Renal cortex interstitium (tissue), 11 donors: ENCODE data around the gene IFT43. TPM values are rescaled to one million over a fixed set of nuclear protein-coding genes. Genes with fewer than 3 reads are reported as not detected.
"Not testable (repeated sequence)": the region's sequence is repeated elsewhere in the genome, so short reads cannot be mapped to it uniquely, and the experiment has no call there.

ENCODE experiments used
- DNase-seq, 11 donors: peaks; one replicate each; pipeline ENCODE4 v3.0.0-alpha.2; 2013; ENCODE audit warnings: low read depth in 9 of 11, low spot score in 4 of 11; ENCODE audit errors: extremely low read depth in 1 of 11
- polyA plus RNA-seq, 3 donors: library from polyadenylated mRNA; unstranded; fragments of 120-200 nt; gene quantifications; one replicate each; pipeline ENCODE4 v1.2.1, GENCODE V29; 2013; ENCODE audit not compliant: insufficient read length in 3 of 3

The IFT43 gene
- polyA plus RNA-seq, 3 donors: 42.4 to 50.6 (median 46.4) TPM

DNA sequence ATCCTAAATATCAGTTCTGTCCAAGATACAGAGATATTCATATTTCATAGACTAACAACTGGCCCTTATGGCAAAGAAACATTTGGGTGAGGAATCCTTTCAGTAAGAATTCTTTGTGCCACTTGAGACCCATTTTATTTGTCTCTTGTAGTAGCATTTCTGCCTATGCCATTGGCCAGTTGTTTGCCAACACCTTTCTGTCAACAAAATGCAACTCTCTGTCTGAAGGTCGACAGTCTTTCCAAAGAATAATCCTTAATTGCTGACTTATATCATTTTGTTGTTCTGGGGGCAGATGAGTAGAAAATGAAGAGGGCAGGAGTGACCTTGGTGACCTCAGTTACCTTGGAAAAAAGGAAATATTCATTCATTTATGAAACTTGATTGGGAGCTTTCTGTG is 10.9 kb downstream of the IFT43 start:
- no peak for DNase-seq

DNA sequence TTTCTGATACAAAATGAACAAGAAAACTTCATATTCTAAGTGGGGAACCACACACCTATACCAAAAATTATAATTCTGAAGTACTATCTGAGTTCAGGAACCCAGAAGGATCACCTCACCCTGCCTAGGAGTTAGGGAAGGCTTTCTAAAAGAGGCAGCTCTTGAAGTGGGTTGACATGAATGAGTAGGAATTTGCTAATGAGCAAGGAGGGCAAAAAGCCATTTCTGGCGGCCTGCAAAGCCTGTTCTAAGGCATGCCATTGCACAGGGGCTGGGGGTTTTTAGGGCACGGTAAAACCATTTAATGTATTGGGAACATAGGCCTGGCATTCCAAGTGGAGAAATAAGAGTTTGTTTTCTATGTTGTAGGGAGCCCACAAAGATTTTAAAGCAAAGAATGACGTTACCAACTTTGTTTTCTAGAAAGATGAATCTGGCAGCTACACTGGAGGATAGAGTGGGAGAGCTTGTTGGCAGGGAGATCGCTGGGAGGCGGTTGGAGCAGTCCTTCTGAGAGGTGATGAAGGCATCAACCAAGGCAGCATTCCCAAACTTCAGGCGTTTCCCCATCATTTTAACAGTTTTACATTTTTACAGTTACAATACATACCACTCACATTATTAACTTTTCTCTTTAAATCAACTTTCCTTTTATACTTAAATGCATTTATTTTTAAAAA is 14.1 kb downstream of the IFT43 start:
- no peak for DNase-seq

DNA sequence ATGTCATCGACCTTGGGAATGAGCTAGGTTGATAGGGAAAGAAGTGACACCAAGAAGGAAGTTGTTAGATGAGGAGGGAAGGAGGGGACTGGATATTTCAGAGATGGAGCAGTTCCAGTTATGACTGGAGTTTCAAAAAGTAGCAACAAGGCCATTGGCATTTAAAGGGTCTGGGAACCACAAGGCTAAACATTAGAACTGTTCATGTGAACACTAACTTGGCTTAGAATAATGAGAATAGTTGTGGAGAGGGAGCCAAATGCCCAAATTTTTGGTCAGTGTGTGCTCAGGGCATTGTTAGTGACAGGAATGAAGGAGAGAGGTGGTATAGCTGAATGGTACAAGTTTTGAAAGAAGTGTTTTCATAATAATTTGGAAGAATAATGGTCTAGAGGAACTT is 16.8 kb downstream of the IFT43 start:
- DNase-seq: no peak

DNA sequence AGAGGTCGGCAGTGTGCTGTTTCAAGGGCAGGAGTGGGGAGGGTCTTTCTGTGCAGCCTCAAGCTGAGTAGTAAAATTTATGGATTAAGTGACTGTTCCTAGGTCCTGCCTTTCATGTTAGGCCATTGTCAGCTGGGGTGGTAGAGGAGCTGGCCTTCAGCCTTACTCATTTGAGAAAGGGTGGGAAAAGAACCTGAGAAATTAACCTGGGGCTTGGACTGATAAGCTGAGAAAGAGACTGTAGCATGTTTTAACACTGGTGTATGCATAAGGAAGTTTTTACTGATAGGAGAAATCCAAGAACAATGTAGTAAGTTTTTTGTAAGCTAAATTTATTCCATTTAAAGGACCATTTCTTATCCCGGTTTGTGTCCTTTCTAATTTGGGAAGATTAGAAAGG is 20.7 kb downstream of the IFT43 start:
- DNase-seq: no peak

DNA sequence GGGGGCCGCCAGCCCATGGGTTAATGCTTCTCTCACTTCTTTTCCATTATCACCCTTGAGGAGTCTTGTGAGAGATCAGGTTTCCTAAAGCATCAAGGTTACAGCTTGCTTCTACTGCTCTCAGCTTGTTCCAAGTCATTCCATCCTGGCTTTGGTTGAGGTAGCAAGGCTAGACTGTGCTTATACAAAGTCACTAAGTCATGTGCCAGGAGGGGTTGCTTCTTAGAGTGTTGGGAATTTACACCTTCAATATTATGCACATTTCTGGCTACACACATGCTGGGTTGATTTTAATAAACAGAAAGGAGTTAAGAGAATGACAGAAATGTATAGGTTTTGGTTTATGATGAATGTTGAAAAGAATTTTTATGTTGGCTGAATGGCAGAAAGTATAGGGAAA is 21.8 kb downstream of the IFT43 start:
- DNase-seq: no peak

DNA sequence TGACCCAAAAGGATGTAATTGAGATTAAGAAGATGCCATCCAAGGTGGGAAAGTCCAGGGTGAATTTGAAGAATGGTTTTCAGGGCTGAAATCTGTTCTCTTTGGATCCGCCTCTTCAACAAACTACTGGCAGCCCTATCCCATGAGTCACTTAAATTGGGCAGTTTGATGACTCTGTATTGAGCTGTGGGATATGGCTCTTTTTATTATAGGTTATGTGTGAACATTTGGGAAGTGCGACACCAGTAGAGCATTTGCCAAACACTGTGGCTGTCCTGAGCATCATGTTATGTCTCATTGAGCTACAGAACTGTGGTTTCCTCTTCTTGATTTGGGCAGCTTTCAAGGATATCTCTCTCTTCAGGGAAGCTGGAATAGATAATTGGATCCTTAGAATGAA is 22.3 kb downstream of the IFT43 start:
- DNase-seq: no peak

DNA sequence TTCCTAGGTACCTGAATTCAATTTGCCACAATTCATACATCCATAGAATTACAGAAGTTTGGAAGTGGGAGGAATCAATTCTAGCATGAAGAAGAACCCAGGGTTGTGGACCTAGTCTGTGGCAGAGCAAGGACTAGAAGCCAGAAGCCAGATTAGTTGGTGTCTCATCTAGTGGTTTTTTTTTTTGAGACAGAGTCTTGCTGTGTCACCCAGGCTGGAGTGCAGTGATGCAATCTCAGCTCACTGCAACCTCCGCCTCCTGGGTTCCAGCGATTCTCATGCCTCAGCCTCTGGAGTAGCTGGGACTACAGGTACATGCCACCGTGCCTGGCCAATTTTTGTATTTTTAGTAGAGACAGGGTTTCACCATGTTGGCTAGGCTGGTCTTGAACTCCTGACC is 24.1 kb downstream of the IFT43 start:
- DNase-seq: not testable (repeated sequence)

DNA sequence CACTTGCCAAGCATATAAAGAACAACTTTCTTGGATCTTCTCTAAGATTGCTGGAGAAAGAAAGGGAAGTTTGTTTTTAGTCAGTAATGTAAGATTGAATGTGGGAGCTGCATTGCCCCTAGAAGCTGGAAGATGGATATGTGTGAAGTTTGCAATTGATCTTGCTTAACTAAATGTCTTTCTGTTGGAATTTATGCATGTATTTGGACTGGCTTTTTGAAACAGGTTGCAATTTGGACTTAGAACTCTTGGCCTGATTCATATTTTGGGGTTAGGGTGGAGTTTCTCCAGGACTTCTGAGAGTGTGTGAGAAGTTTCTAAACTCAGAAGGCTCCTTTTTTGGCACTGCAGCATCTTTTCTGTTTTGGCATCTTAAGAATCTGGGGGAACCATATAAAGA is 26.4 kb downstream of the IFT43 start:
- DNase-seq: no peak

DNA sequence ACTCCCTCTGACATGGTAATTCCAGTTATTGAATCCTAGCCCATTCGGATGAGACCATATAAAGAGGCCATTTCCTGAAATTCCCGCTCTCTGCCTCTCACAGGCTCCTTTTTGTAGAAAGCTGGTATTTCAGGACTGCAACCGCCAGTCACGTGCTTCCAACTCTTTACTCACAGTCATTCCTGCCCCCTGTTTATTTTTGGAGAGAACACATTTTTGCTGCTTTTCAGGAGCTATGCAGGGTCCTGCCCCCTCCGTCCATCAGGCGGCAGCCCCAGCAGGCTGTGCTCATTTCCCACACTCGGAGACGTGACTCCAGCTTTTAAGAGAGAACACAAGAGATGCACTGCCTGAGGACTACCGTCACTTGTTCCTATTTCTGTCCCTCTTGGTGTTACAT is 26.8 kb downstream of the IFT43 start:
- DNase-seq: peak in 8 of 11 donors; percentile 21 to 53 (median 36)

DNA sequence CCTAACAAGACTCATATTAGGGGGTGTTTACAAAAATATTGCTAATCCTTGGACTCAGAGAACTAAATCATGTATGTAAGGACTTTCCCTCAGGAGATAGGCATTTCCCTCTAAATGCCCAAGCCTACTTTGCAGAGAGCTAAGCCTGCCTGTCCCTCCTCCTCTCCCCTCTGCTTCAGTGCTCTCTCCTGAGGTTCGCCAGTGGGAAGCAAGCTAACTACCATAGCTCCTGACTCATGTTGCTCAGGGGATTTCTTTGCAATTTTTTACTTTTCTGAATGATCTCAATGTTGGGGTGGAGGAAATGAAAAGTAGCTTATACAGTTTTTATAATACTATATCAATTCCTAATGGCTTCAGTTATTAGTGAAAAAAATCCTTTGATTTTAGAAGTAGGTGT is 29.6 kb downstream of the IFT43 start:
- DNase-seq: no peak

DNA sequence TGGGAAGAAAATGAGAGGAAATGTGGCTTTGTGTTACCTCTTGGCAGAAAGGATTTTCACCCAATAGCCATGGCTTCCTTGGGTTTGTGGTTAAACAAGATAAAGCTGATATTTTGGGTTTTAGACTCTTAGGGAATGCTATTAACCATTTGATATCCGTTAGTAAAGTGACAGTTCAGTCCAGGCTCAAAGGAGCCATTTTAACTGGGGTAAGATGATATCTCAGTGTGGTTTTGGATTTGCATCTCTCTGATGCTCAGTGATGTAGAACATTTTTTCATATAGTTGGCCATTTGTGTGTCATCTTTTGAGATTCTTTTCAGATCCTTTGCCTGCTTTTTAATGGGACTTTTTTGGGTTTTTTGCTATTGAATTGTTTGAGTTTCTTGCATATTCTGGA is 30.1 kb downstream of the IFT43 start:
- DNase-seq: no peak

DNA sequence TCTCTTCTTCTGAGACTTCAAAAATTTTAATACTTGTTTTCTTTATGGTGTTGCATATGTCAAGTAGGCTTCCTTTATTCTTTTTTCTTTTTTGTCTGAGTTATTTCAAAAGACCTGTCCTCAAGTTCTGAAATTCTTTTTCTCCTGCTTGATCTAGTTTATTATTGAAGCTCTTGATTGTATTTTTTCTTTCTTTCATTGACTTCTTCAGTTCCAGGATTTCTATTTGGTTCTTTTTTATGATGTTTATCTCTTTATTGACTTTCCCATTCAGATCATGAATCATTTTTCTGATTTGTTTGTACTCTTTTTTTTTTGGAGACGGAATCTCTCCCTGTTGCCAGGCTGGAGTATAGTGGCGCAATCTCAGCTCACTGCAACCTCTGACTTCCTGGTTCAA is 34.1 kb downstream of the IFT43 start:
- no peak for DNase-seq

DNA sequence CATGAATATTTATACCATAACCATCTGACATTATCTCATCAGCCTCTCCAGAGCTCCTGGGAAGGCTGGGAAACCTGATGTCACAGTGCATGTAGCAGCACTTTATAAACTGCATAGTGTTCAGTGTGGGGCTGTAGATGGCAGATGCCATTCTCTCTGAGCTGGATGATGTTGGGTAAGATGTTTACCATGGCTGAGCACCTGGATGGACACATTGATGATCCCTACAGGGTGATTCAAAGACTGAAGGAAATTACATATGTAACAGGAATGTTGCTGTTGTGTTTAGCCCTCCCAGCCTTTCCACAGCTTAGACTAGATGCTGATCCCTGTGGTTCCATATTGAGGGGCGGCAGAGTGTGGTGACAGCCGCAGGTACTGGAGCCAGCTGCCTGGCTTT is 37.4 kb downstream of the IFT43 start:
- DNase-seq: no peak

DNA sequence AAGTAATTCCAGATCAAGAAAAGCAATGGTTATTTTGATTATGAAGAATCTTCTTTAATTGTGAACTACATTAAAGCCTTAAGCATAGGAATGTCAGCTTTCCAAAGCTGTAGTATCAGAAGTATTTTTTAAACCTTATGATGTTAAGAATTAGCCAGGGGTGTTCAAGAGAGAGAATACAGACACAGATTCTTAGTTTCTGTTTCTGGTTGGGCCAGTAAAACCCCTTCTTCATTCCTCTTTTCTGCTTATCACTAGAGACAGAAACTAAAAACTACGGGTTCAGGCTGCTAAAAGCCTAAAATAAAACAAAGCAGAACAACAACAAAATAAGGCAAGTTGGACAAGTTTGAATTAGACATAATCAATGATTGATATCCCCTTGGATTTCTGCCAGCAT is 38.2 kb downstream of the IFT43 start:
- no peak for DNase-seq

DNA sequence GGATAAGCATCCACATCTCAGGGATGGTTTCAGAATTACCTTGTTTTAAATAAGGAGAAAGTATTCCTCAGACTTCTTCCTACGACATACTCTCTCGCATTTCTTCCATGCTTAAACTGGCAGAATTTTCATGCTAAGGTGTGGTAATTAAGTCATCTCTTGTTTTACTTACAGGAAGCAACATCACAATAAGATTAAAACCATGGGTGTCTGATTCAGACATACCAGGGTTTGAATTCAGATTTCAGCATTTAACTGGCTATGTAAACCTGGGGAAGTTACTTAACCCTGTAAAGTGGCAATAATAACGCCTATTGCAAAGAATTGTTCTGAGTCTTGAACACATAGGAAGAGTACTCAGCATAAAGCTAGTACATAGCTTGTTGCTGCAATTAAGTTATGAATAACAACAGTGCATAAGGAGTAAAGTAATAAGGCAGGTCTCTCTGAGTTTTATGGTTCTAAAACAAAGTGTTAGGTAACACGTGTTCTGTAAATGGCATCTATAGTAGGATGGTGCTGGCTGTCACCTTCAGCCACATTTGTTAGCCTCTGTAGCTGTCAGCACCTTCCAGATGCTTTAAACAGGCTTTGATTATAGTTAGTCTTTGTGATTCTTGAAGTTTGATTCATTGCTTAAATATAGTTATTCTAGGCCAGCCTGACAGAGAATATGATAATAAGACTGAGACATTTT is 38.8 kb downstream of the IFT43 start:
- no peak for DNase-seq

DNA sequence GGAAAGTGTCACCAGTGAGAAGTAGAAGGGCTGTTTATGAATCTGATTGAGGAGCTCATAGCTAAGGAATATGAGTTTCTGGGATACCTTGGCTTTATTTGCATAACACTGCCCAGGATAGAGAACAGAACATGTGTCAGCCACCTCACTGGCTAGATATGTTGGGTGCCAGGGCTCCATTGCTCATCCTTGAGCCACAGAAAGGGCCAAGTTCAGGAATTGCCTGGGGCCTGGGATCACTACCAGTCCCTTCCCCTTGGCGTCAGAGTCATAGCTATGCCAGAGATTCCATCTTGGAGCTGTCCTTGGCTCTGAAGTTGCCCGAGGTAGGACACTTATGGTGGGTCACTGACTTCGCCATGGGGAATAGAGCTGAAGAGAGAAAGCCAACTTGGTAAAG is 49.0 kb downstream of the IFT43 start:
- no peak for DNase-seq

DNA sequence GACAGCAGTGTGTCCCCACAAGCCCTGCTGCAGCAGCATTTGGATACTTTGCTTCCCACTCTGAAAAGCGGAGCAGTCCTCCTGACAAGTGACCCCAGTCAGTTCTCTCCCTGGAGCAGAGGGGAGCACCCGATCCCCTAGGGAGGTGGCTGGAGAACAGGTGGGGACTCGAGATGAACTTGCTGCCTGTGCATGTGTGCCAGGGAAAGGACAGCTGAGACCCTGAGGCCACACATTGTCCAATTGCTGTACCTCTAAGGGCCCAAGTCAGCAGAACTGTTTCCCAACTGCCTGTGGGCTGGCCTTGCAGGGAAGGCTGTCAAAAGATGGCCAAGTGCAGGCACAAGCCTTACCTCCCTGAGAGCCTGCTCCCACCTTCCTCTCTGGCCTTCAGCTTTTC is 55.1 kb downstream of the IFT43 start:
- DNase-seq: no peak

DNA sequence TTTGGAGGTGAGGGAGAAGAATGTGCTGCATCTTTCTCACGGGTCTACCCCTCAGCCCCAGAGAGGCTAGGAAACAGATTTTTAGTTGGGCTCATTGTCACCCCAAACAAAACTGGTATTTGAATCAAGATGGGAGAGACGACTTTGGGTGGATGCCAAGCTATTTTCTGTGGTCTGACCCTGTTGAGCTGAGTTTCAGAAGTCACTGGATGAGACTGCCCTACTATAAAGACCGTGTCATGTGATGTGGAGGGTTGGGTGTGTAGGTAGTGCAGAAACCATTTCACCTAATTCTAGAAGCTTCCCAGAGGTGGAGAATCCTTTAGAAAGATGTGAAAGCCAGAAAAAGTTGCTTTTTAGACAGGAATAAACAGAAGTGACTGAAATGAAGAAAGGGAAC is 60.2 kb downstream of the IFT43 start:
- DNase-seq: no peak

DNA sequence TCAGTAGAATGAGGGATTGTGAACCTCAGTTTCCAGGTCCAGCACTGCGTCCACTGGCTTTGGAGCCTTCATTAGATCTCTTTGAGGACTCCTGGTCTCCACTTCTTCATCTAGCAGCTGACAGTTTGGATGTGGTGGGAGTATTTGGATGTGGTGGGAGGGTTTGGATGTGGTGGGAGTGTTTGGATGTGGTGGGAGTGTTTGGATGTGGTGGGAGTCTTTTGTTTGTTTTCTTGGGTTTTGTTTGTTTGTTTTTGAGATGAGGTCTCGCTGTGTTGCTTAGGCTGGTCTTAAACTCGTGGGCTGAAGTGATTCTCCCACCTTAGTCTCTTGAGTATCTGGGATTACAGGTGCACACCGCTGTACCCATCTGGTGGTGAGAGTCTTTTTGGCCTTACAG is 64.7 kb downstream of the IFT43 start:
- no peak for DNase-seq

DNA sequence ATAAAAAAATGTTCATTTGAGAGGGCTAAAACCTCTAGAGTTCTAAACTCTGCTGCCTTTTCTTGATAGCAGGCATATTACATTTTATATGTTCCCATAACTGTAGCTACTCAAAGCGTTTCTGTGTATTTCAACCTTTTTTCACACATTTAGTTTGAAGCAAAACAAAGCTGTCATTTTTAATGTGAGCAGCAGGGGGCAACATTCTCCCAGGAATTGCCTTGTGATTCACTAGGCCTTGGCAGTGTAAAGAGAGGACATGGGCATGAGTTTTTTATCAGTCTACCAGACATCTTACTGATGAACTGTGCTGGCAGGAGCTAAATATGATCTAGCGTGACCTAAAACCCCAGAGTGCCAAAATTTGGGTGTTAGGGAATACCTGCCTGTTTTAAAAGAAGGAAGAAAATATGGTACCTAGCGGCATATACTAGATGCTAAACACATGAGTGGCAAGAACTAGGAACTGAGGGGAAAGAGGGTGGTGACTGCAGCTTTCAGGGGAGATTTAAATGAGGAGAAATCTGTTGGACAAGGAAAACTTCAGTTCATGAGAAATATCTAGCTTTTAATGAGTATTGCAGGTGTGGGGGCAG is 65.3 kb downstream of the IFT43 start:
- peak; percentile 26 to 66 (median 51) for DNase-seq
